ENCODE data around the gene TMEM92. TPM values are rescaled to one million over a fixed set of nuclear protein-coding genes. Genes with fewer than 3 reads are reported as not detected.
A peak's percentile ranks its signal among the peaks of the same experiment; 100 is the strongest.
"Not testable (repeated sequence)": the region's sequence is repeated elsewhere in the genome, so short reads cannot be mapped to it uniquely, and the experiment has no call there.

TMEM92 gene
- total RNA-seq, 1 donor from 2014 or later = 13.2 TPM

DNA sequence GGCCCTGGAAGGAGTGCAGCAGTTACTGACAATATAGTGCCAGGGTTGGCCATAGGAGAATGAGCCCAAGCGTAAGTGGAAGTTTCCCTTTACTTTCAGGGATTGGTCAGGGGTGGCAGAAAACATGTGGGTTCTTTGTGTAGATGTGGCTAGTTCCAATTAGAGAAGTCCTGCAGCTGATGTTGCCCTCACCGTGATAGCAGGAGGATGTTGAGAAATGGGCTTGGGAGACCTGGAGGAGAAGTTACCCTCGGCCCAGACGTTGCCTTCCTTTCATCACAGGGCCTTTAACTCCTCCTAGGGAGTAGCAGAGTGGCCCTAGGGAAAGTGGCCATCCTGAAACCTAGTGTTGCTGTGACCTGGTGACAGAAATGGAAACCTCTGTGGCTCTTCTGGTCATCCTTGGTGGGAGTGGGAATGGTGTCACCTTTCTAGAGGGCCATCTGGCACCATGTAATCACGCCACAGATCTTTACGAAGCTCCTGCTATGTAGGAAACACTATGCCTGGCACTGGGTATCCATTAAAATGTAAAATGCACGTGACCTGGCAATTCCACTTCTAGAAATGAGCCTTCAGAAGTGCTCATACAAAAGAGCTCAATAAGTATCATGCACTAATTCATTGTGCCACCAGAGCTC, 6.7 kb downstream of the TMEM92 start:
- TF ChIP-seq, protein P1, sequence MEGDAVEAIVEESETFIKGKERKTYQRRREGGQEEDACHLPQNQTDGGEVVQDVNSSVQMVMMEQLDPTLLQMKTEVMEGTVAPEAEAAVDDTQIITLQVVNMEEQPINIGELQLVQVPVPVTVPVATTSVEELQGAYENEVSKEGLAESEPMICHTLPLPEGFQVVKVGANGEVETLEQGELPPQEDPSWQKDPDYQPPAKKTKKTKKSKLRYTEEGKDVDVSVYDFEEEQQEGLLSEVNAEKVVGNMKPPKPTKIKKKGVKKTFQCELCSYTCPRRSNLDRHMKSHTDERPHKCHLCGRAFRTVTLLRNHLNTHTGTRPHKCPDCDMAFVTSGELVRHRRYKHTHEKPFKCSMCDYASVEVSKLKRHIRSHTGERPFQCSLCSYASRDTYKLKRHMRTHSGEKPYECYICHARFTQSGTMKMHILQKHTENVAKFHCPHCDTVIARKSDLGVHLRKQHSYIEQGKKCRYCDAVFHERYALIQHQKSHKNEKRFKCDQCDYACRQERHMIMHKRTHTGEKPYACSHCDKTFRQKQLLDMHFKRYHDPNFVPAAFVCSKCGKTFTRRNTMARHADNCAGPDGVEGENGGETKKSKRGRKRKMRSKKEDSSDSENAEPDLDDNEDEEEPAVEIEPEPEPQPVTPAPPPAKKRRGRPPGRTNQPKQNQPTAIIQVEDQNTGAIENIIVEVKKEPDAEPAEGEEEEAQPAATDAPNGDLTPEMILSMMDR (conservative IDR thresholded peaks at IDR 0.05; ENCODE audit: low read depth, low read length) = no peak
- no peak overlapping the region for H3K4me3 ChIP-seq (ENCODE audit: low read depth, low read length)
- DNase-seq (ENCODE audit: low read depth) = no peak

DNA sequence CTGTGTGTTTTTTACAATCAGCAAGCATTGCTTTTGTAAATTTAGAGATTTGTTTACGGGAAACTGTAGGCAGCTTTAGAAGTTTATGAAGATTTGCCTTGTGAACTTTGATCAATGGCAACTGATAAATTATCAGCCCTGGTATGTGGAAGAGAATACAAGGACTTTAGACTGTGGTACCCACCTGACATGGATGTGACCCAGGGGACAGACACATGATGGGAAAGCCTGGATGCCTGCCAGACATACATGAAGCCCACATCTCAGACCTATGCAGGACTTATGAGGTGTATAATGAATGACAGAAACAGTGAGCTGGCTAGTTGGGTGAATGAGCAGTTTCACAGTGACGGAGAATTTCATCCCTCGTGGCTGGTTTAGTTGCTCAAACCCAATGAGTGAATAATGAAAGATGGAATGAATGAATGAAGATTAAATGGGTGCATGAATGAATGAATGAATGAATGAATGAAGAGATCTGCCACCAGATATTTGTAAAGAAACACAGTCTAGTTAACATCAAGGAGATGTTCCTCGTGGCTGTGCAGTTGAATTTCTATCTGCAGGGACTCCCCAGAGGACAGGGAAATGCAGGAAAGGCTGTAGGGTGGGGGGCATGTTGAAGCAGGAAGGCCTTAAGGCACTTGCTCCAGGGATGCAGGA, 7.6 kb downstream of the TMEM92 start:
- DNase-seq (ENCODE audit: low read depth) = no peak
- TF ChIP-seq, protein P1 (conservative IDR thresholded peaks at IDR 0.05; ENCODE audit: low read depth, low read length) = no peak
- no peak overlapping the region for H3K4me3 ChIP-seq (ENCODE audit: low read depth, low read length)

DNA sequence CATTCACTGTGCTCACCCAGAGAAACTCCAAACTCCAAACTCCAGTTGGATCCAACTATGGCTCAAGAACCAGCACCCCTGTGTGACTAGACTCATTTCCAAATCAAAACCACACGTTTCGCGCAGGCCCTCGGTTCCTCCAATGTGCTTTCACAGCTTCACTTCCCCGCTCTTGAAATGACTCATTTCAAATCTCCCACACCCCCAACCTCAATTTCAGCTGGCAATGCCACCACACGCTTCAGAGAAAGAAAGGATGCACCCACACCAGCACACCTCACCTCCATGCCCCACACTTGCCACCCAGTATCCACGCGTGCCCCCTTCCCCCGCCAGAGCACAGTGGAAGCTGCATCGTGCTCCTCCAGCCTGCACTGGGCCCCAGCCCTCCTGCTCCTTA, 9.0 kb downstream of the TMEM92 start:
- TF ChIP-seq, protein P1 (conservative IDR thresholded peaks at IDR 0.05; ENCODE audit: low read depth, low read length) = no peak
- DNase-seq (ENCODE audit: low read depth) = no peak
- no peak overlapping the region for H3K4me3 ChIP-seq (ENCODE audit: low read depth, low read length)

DNA sequence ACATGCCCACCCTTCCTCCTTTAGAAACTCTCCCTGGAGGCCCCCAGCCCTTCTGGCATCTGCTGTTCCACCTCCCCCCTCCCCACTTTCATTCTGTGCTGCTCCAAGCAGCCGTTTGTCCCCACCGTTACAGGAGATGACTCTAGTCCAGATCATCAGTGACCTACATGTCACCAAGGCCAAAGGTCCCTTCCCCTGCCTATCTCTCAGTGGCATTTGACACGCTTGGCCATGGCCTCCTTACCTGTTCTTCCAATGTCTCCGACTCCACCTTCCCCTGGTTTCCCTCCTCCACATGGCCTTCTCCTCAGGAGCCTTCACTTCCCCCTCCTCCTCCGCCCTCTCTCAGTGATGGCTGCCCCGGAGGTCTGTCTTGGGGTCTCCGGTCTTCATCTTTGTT, 9.4 kb downstream of the TMEM92 start:
- no peak overlapping the region for H3K4me3 ChIP-seq (ENCODE audit: low read depth, low read length)
- TF ChIP-seq, protein P1 (conservative IDR thresholded peaks at IDR 0.05; ENCODE audit: low read depth, low read length) = no peak
- no peak for DNase-seq (ENCODE audit: low read depth)

DNA sequence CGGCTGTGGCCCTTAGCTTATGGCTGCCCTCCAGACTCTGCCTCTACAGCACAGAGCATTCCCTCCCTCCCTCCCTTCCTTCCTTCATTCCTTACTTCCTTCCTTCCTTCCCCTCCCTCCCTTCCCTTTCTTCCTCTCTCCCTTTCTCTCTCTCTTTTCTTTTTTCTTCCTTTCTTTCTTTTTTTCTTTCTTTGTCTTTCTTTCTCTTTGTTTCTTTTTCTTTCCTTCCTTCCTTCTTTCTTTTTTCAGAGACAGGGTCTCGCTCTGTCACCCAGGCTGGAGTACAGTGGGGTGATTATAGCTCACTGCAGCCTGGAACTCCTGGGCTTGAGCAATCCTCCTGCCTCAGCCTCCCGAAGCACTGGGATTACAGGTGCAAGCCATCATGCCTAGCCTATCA, 11.7 kb downstream of the TMEM92 start:
- DNase-seq (ENCODE audit: low read depth) = no peak
- TF ChIP-seq, protein P1 (conservative IDR thresholded peaks at IDR 0.05; ENCODE audit: low read depth, low read length) = no peak
- H3K4me3 ChIP-seq (ENCODE audit: low read depth, low read length) = no peak overlapping the region

DNA sequence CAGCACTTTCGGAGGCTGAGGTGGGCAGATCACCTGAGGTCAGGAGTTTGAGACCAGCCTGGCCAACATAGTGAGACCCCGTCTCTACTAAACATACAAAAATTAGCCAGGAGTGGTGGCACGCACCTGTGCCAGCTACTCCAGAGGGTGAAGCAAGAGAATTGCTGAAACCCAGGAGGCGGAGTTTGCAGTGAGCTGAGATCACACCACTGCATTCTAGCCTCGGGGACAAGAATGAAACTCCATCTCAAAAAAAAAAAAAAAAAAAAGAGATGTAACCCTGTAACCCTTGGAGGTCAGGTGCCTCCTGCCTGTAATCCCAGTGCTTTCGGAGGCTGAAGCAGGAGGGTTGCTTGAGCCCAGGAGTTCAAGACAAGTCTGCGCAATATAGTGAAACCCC, 13.0 kb downstream of the TMEM92 start:
- not testable (repeated sequence) for H3K4me3 ChIP-seq (ENCODE audit: low read depth, low read length); DNase-seq (ENCODE audit: low read depth)

DNA sequence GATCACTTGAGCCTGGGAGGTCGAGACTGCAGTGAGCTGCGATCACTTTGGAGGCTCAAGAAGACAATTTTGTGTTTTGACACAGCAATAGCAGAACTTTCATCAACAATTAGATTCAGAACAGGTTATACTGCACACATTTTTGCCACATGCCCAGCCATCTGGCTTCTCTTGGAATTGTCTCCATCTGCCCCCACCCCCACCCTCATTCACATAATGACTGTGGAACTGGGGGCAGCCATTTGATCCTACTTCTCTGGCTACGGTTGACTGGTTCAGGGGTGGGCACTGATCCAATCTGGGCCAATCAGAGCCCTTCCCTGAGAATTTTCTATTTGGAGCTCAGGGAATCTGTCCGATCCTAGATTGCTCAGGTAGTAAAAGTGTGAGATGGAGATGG, 14.0 kb downstream of the TMEM92 start:
- H3K4me3 ChIP-seq (ENCODE audit: low read depth, low read length) = peak overlapping the region; percentile 11
- DNase-seq (ENCODE audit: low read depth) = no peak
- TF ChIP-seq, protein P1 (conservative IDR thresholded peaks at IDR 0.05; ENCODE audit: low read depth, low read length) = no peak

Data from epithelial cell of proximal tubule (primary cell).